H1 (cell line): ENCODE measurements around the gene UBE2H. TPM values are rescaled to one million over a fixed set of nuclear protein-coding genes. Genes with fewer than 3 reads are reported as not detected.

Source experiments
- CTCF ChIA-PET: fragments of 300-600 bp; sonication (Branson Sonifier 250); formaldehyde crosslinking; loops from one replicate; lab custom pipeline; 2021; ENCODE audit not compliant: partially characterized antibody; lab: Charles Lee
- POLR2A ChIA-PET: fragments of 300-600 bp; sonication (Branson Sonifier 250); formaldehyde crosslinking; loops from one replicate; lab custom pipeline; 2021; ENCODE audit warnings: inconsistent platforms; ENCODE audit not compliant: partially characterized antibody; lab: Charles Lee
- DNase-seq, 2 experiments: peaks; one replicate each; pipeline versions ENCODE4 v3.0.0 to v3.0.0-alpha.2; 2010 to 2022; ENCODE audit warnings: low spot score in 2 of 2, low read depth in 1 of 2, mixed read lengths in 1 of 2
- FAIRE-seq: peaks from 2 replicates; lab custom pipeline; 2011; peaks lifted over from hg19 to GRCh38; lab: Jason Lieb, UNC
- H2AFZ ChIP-seq: 2 replicates; pipeline ENCODE4 v1.8.1; 2012; ENCODE audit warnings: low read length, inconsistent platforms
- H2AK5ac ChIP-seq: 2 replicates; pipeline ENCODE4 v1.6.1; 2013; ENCODE audit warnings: low read depth, low read length
- H2BK120ac ChIP-seq: replicated peaks from 2 replicates; pipeline ENCODE3; 2013; ENCODE audit warnings: low read depth, low read length, inconsistent platforms
- H2BK12ac ChIP-seq: 2 replicates; pipeline ENCODE4 v1.6.1; 2013; ENCODE audit warnings: low read depth, low read length
- H2BK15ac ChIP-seq: 2 replicates; pipeline ENCODE4 v1.6.1; 2013; ENCODE audit warnings: low read length
- H2BK20ac ChIP-seq: 2 replicates; pipeline ENCODE4 v1.6.1; 2013; ENCODE audit warnings: low read length
- H2BK5ac ChIP-seq: 2 replicates; pipeline ENCODE4 v1.6.1; 2013; ENCODE audit warnings: low read depth, low read length
- H3K14ac ChIP-seq: 2 replicates; pipeline ENCODE4 v1.6.1; 2013; ENCODE audit warnings: inconsistent platforms; ENCODE audit not compliant: insufficient read length
- H3K18ac ChIP-seq: 2 replicates; pipeline ENCODE4 v1.6.1; 2013; ENCODE audit warnings: low read length; ENCODE audit errors: extremely low read depth
- H3K23ac ChIP-seq: 2 replicates; pipeline ENCODE4 v1.6.1; 2013; ENCODE audit warnings: inconsistent platforms; ENCODE audit not compliant: insufficient read length
- H3K23me2 ChIP-seq: 2 replicates; pipeline ENCODE4 v1.6.1; 2013; ENCODE audit warnings: low read depth, low read length
- H3K27ac ChIP-seq: 2 replicates; pipeline ENCODE4 v1.6.1; 2011; ENCODE audit warnings: low read depth, low read length, inconsistent platforms
- H3K27me3 ChIP-seq, 4 experiments: replicated peaks in 1 of 4; 1 replicate in 1 of 4; 2 replicates in 3 of 4; pipeline versions ENCODE4 v1.6.1 to v1.8.1; 2011 to 2013; ENCODE audit warnings: low read length in 3 of 4, mild to moderate bottlenecking in 3 of 4, inconsistent platforms in 2 of 4, mixed read lengths in 2 of 4, moderate library complexity in 1 of 4; ENCODE audit not compliant: control insufficient read depth in 3 of 4, insufficient read depth in 3 of 4; ENCODE audit errors: extremely low read depth in 1 of 4
- H3K36me3 ChIP-seq, 4 experiments: 2 replicates each; pipeline versions ENCODE4 v1.6.1 to v1.8.1; 2011 to 2013; ENCODE audit warnings: mild to moderate bottlenecking in 4 of 4, low read length in 3 of 4, moderate library complexity in 2 of 4, control low read depth in 1 of 4, inconsistent platforms in 1 of 4; ENCODE audit not compliant: insufficient read depth in 4 of 4, control insufficient read depth in 2 of 4
- H3K4ac ChIP-seq: replicated peaks from 2 replicates; pipeline ENCODE3; 2013; ENCODE audit warnings: low read length, low read depth, mixed read lengths, inconsistent platforms; ENCODE audit not compliant: insufficient read length
- H3K4me1 ChIP-seq, 4 experiments: replicated peaks in 1 of 4; 1 replicate in 1 of 4; 2 replicates in 3 of 4; pipeline versions ENCODE4 v1.6.1 to v1.8.1; 2011 to 2013; ENCODE audit warnings: low read length in 3 of 4, inconsistent platforms in 2 of 4, mixed read lengths in 1 of 4; ENCODE audit not compliant: insufficient read depth in 4 of 4, control insufficient read depth in 3 of 4
- H3K4me2 ChIP-seq, 2 experiments: 2 replicates each; pipeline versions ENCODE4 v1.6.1 to v1.8.1; 2011 to 2013; ENCODE audit warnings: low read depth in 2 of 2, low read length in 2 of 2, control low read depth in 1 of 2, inconsistent platforms in 1 of 2, mild to moderate bottlenecking in 1 of 2; ENCODE audit not compliant: insufficient read depth in 1 of 2
- H3K4me3 ChIP-seq, 4 experiments: fragments of 200-600, 300-600 bp in 1 of 4; sonication (generic), shearing (Covaris generic), sonication (Bioruptor Twin) in 1 of 4; 2 replicates each; pipeline versions ENCODE4 v1.5.1 to v1.8.1; 2011 to 2016; ENCODE audit warnings: low read length in 4 of 4, low read depth in 3 of 4, control low read depth in 2 of 4, inconsistent platforms in 2 of 4, mild to moderate bottlenecking in 2 of 4, mixed read lengths in 1 of 4, moderate library complexity in 1 of 4; ENCODE audit not compliant: insufficient read depth in 2 of 4; ENCODE audit errors: extremely low read depth in 1 of 4
- H3K56ac ChIP-seq: replicated peaks from 2 replicates; pipeline ENCODE3; 2013; ENCODE audit warnings: low read depth, mild to moderate bottlenecking, mixed read lengths, low read length, inconsistent platforms; ENCODE audit not compliant: insufficient read length
- H3K79me1 ChIP-seq: 2 replicates; pipeline ENCODE4 v1.6.1; 2013; ENCODE audit warnings: low read depth, low read length, control low read depth
- H3K79me2 ChIP-seq, 2 experiments: 2 replicates each; pipeline versions ENCODE4 v1.6.1 to v1.8.1; 2012 to 2013; ENCODE audit warnings: low read length in 2 of 2, mild to moderate bottlenecking in 2 of 2, inconsistent platforms in 1 of 2; ENCODE audit not compliant: insufficient read depth in 2 of 2, control insufficient read depth in 1 of 2
- H3K9ac ChIP-seq, 4 experiments: replicated peaks in 1 of 4; 1 replicate in 1 of 4; 2 replicates in 3 of 4; pipeline versions ENCODE4 v1.6.1 to v1.8.1; 2011 to 2013; ENCODE audit warnings: low read depth in 3 of 4, low read length in 3 of 4, control low read depth in 2 of 4, mild to moderate bottlenecking in 2 of 4, moderate library complexity in 2 of 4, inconsistent platforms in 1 of 4; ENCODE audit errors: extremely low read depth in 1 of 4
- H3K9me3 ChIP-seq, 2 experiments: 2 replicates each; pipeline versions ENCODE4 v1.6.1 to v1.8.1; 2012 to 2013; ENCODE audit warnings: mild to moderate bottlenecking in 2 of 2, moderate library complexity in 2 of 2, control low read depth in 1 of 2, inconsistent platforms in 1 of 2, low read depth in 1 of 2, low read length in 1 of 2, mixed read lengths in 1 of 2; ENCODE audit not compliant: insufficient read depth in 2 of 2
- H4K20me1 ChIP-seq, 2 experiments: replicated peaks in 1 of 2; 2 replicates each; pipeline versions ENCODE3 to v1.8.1; 2011 to 2013; ENCODE audit warnings: inconsistent platforms in 2 of 2, low read length in 2 of 2, mild to moderate bottlenecking in 1 of 2; ENCODE audit not compliant: insufficient read depth in 2 of 2, control insufficient read depth in 1 of 2
- H4K5ac ChIP-seq: 2 replicates; pipeline ENCODE4 v1.6.1; 2013; ENCODE audit warnings: low read length, low read depth, mixed read lengths, inconsistent platforms; ENCODE audit not compliant: insufficient read length
- H4K8ac ChIP-seq: 2 replicates; pipeline ENCODE4 v1.8.0; 2013; ENCODE audit warnings: mild to moderate bottlenecking, moderate library complexity, low read length, inconsistent platforms; ENCODE audit not compliant: insufficient read depth; ENCODE audit errors: extremely low read depth
- H4K91ac ChIP-seq: replicated peaks from 2 replicates; pipeline ENCODE3; 2013; ENCODE audit warnings: low read length, mixed read lengths, inconsistent platforms; ENCODE audit not compliant: insufficient read length
- CHD2 ChIP-seq: IDR thresholded peaks from 2 replicates; pipeline ENCODE4 v1.6.1; 2012; ENCODE audit warnings: low read length, improper control_type of control experiment
- EZH2 ChIP-seq: fragments of 200-600 bp; sonication (generic); IDR thresholded peaks from 2 replicates; pipeline ENCODE4 v1.7.1; 2012; ENCODE audit warnings: low read depth, mild to moderate bottlenecking, moderate library complexity, low read length, inconsistent platforms; ENCODE audit not compliant: severe bottlenecking
- WGBS, 2 experiments: shearing (Covaris generic) in 1 of 2; methylation state at CpG; one replicate each; pipeline versions ENCODE4 v1.1.6 to v1.1.7; 2013 to 2015; ENCODE audit warnings: low lambda C conversion rate in 2 of 2, mixed read lengths in 2 of 2, inconsistent platforms in 1 of 2, low coverage in 1 of 2, missing lambda C conversion rate in 1 of 2; ENCODE audit not compliant: insufficient replicate concordance in 2 of 2, insufficient coverage in 1 of 2, insufficient read length in 1 of 2; ENCODE audit errors: extremely low coverage in 1 of 2, missing lambda C conversion rate in 1 of 2; 5-methylcytosine and 5-hydroxymethylcytosine counted together
- polyA plus RNA-seq, 7 experiments: library from polyadenylated mRNA; depleted of rRNA in 3 of 7; stranded (reverse) in 5 of 7; unstranded in 2 of 7; fragments of >200 nt in 5 of 7; fragments of 200-250 nt in 2 of 7; gene quantifications; 1 replicate in 5 of 7; 2 replicates in 1 of 7; 4 replicates in 1 of 7; pipeline versions ENCODE4 v1.2.1 to v1.2.3, GENCODE V29; 2011 to 2013; ENCODE audit warnings: missing spikeins in 2 of 7, mixed read lengths in 2 of 7
- total RNA-seq: library from RNA; stranded (reverse); fragmentation: NEBNext Ultra II Directional; extraction: Animal tissue kit (Norgen Biotek cat#: 25700); gene quantifications from 2 replicates; pipeline ENCODE4 v1.2.1, GENCODE V29; 2021

Gene UBE2H
- total and polyA plus RNA-seq, 2 of the 8 experiments (the other 6 are each of a cell fraction or from before 2014, with no cell fraction given) = 30.6 to 62.2 TPM

DNA sequence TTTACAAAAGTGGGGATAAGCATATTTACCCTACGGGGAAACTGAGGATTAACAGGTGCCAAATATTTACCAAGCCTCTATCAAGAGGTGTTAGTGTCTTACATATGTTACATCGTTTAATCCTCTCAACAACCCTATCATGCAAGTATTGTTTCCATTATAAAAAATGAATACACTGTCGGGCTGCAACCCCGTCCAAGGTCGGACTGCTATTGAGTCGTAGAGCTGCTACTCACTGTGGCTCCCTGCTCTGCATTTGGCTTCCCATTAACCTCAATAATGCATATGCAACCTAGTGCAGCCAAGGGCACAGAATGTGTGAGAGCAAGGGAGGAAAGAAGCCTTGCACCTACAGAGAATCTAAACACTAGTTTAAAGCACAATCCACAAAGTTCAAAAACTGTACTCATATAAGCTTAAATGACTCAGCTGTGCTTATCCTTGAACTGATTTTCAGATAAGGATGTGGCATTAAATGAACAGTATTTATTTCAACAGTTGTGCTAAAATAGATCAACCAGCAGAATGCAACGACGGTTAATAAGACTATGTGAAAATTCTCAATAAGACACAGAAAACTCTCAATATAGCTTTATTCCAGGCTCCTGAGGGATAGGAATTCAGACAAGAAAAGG, 49.9 kb downstream of the UBE2H start:
- H3K23me2 ChIP-seq = no peaks in the 10 kb centered on the region
- no peak overlapping the region for H2BK5ac ChIP-seq
- no peak overlapping the region for H3K4ac ChIP-seq
- peaks cover 0 to 7% (median 0%) of the 10 kb centered on the region in 4 experiments; a peak in 1 of 8 replicates for H3K36me3 ChIP-seq
- H3K23ac ChIP-seq = no peak overlapping the region
- no peak overlapping the region for H2BK20ac ChIP-seq
- FAIRE-seq = no peak
- H3K27ac ChIP-seq = no peak overlapping the region
- no peak overlapping the region for H3K4me2 ChIP-seq
- no peaks in the 10 kb centered on the region for H3K27me3 ChIP-seq
- ChIA-PET POLR2A (interaction anchor here (1.6 kb wide), 2 partner anchors 20 to 25 kb away, joined by 3 read pairs; no protein-coding TSS in a partner anchor), CTCF (interaction anchor here (0.8 to 2.3 kb wide), 3 partner anchors 11 to 74 kb away, joined by 3 to 7 read pairs (median 4); no protein-coding TSS in a partner anchor)
- H4K91ac ChIP-seq = no peak overlapping the region
- no peak overlapping the region for H2AFZ ChIP-seq
- peaks cover 0 to 74% of the 10 kb centered on the region in 2 experiments; a peak in 3 of 4 replicates for H3K79me2 ChIP-seq
- WGBS, 2 experiments = 85% methylated on average over 8 of the region's 8 CpGs; no CpG with 5 or more reads in 1 of the 2 experiments
- no peak overlapping the region for H3K9ac ChIP-seq
- no peaks in the 10 kb centered on the region for H3K9me3 ChIP-seq
- H3K56ac ChIP-seq = no peak overlapping the region
- H2BK120ac ChIP-seq = no peak overlapping the region
- no peak overlapping the region for H4K5ac ChIP-seq
- H2AK5ac ChIP-seq = no peak overlapping the region
- no peak overlapping the region for H3K18ac ChIP-seq
- no peak overlapping the region for H4K8ac ChIP-seq
- peaks cover 0 to 5% of the 10 kb centered on the region in 2 experiments for H4K20me1 ChIP-seq
- no peak for DNase-seq
- no peak overlapping the region for H3K14ac ChIP-seq
- no peak overlapping the region for H2BK12ac ChIP-seq
- no peaks in the 10 kb centered on the region; the same call in 1 of the 2 replicates for H3K79me1 ChIP-seq
- H3K4me3 ChIP-seq = no peak overlapping the region
- no peak overlapping the region for H2BK15ac ChIP-seq
- H3K4me1 ChIP-seq = no peaks in the 10 kb centered on the region; a peak in 1 of 7 replicates
- no peak for TF ChIP-seq EZH2
- no peak for TF ChIP-seq CHD2
